Right lobe of liver (tissue), 4 donors: ENCODE measurements around the gene RALGAPA2.

Experiments used
- CTCF ChIP-seq, 4 donors: fragments of 200-600 bp in 3 of 4; fragments of 450-650 bp in 1 of 4; IDR thresholded peaks; one replicate each; pipeline versions ENCODE4 v1.5.1 to v1.8.0; 2016 to 2022; ENCODE audit warnings: antibody characterized with exemption in 4 of 4, mild to moderate bottlenecking in 2 of 4
- POLR2A ChIP-seq: fragments of 450-650 bp; IDR thresholded peaks from one replicate; pipeline ENCODE4 v1.6.1; 2017; ENCODE audit warnings: antibody characterized with exemption, mild to moderate bottlenecking
- donor health status: DM: no; HTN: no; CAD: no.
- donor health status: DM: no; HTN: no; CAD: no.
- donor health status: DM: no; HTN: yes; CAD: no.

DNA sequence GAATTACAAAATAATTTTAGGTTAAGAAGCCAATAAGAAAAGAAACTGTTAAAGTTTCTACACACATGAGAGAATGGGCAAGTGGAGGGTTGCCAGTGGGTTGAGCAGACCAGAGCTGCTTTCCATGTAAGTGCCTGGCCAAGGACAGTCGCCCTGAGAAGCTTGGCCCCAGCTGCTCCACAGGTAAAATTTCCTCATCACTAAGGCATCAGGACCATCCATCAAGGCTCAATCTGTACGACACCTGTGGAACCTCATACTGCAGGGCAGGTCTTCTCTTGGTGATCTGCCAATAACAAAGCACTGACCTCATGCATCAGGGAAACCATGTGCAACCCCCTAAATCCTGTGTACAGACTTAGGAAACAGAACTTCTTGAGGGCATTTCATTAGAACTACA lies 229.1 kb downstream of the RALGAPA2 start:
- TF ChIP-seq CTCF (IDR thresholded peaks at IDR 0.05), result no peak
- TF ChIP-seq POLR2A, result no peak
